LoVo (cell line): ENCODE data around the gene OR4K14.
"Not testable (repeated sequence)": the region's sequence is repeated elsewhere in the genome, so short reads cannot be mapped to it uniquely, and the experiment has no call there.

Experiments used
- DNase-seq: peaks from one replicate; pipeline ENCODE4 v3.0.0-alpha.2; 2016; ENCODE audit warnings: low spot score

Gene OR4K14

GRCh38 chr14:20019257-20019865 lies at the start of gene OR4K14:
Gene OR4K14, minus strand, starts transcription at chr14:20019307. Its CDS starts 4,114 bp downstream, at chr14:20015193.
- DNase-seq, result no peak

GRCh38 chr14:20059745-20060144 lies 40.6 kb upstream of the OR4K14 start, which contains the start of gene OR4L1:
Gene OR4L1, plus strand, starts transcription at chr14:20060045. Its CDS starts 0 bp downstream, at chr14:20060045.
- DNase-seq, result no peak

- DNase-seq, result no peak
Measured at GRCh38 chr14:20048202-20048601, 29.1 kb upstream of the OR4K14 start.

GRCh38 chr14:20044243-20044642 lies 25.1 kb upstream of the OR4K14 start:
- no peak for DNase-seq

GRCh38 chr14:20035938-20036337 lies 16.8 kb upstream of the OR4K14 start, which contains the start of gene OR4K13:
Gene OR4K13, minus strand, starts transcription at chr14:20036038. Its CDS starts 1,280 bp downstream, at chr14:20034758.
- no peak for DNase-seq

- no peak for DNase-seq
Measured at GRCh38 chr14:20035449-20035848, 16.3 kb upstream of the OR4K14 start.

- no peak for DNase-seq
Measured at GRCh38 chr14:20031058-20031457, 12.0 kb upstream of the OR4K14 start.

- DNase-seq, result no peak
Measured at GRCh38 chr14:20008156-20008555, 11.0 kb downstream of the OR4K14 start.

- no peak for DNase-seq
Measured at GRCh38 chr14:20002319-20002718, 16.8 kb downstream of the OR4K14 start.

- no peak for DNase-seq
Measured at GRCh38 chr14:20001863-20002262, 17.2 kb downstream of the OR4K14 start, which contains the start of gene OR4Q2. Gene OR4Q2, plus strand, starts transcription at chr14:20002163.

GRCh38 chr14:19993438-19993837 lies 25.7 kb downstream of the OR4K14 start:
- no peak for DNase-seq

GRCh38 chr14:19975291-19975690 lies 43.8 kb downstream of the OR4K14 start, which contains the start of gene OR4K15:
Gene OR4K15, plus strand, starts transcription at chr14:19975591. Its CDS starts 0 bp downstream, at chr14:19975591.
- DNase-seq, result no peak

- no peak for DNase-seq
Measured at GRCh38 chr14:19974844-19975243, 44.3 kb downstream of the OR4K14 start.

GRCh38 chr14:19969735-19970134 lies 49.4 kb downstream of the OR4K14 start:
- DNase-seq, result not testable (repeated sequence)
